ENCODE data around the gene TBX18.

Gene TBX18

GRCh38 chr6:84743616-84744015 lies 20.8 kb downstream of the TBX18 start:
- DNase-seq (ENCODE audit: low read depth): no peak

- no peak for DNase-seq (ENCODE audit: low read depth)
These were observed 24.0 kb downstream of the TBX18 start for GRCh38 chr6:84740385-84740784.

- DNase-seq (ENCODE audit: low read depth): no peak
These were observed 24.6 kb downstream of the TBX18 start for GRCh38 chr6:84739866-84740208.

- no peak for DNase-seq (ENCODE audit: low read depth)
These were observed 25.2 kb downstream of the TBX18 start for GRCh38 chr6:84738996-84739865.

- DNase-seq (ENCODE audit: low read depth): no peak
These were observed 30.5 kb downstream of the TBX18 start for GRCh38 chr6:84733889-84734288.

GRCh38 chr6:84731901-84732300 lies 32.5 kb downstream of the TBX18 start:
- DNase-seq (ENCODE audit: low read depth): no peak

GRCh38 chr6:84731401-84731800 lies 33.0 kb downstream of the TBX18 start:
- DNase-seq (ENCODE audit: low read depth): no peak

GRCh38 chr6:84728602-84729001 lies 35.8 kb downstream of the TBX18 start:
- DNase-seq (ENCODE audit: low read depth): no peak

- DNase-seq (ENCODE audit: low read depth): no peak
These were observed 45.2 kb downstream of the TBX18 start for GRCh38 chr6:84719152-84719551.

GRCh38 chr6:84718038-84718955 lies 46.1 kb downstream of the TBX18 start:
- no peak for DNase-seq (ENCODE audit: low read depth)

- DNase-seq (ENCODE audit: low read depth): no peak
These were observed 55.3 kb downstream of the TBX18 start for GRCh38 chr6:84709121-84709520.

GRCh38 chr6:84707171-84707570 lies 57.2 kb downstream of the TBX18 start:
- DNase-seq (ENCODE audit: low read depth): no peak

- no peak for DNase-seq (ENCODE audit: low read depth)
These were observed 68.2 kb downstream of the TBX18 start for GRCh38 chr6:84696166-84696565.

- no peak for DNase-seq (ENCODE audit: low read depth)
These were observed 72.3 kb downstream of the TBX18 start for GRCh38 chr6:84691978-84692623.

GRCh38 chr6:84688141-84688873 lies 76.1 kb downstream of the TBX18 start:
- DNase-seq (ENCODE audit: low read depth): no peak

GRCh38 chr6:84687431-84687830 lies 77.0 kb downstream of the TBX18 start:
- DNase-seq (ENCODE audit: low read depth): no peak

GRCh38 chr6:84685983-84686584 lies 78.3 kb downstream of the TBX18 start:
- no peak for DNase-seq (ENCODE audit: low read depth)

GRCh38 chr6:84681693-84682326 lies 82.6 kb downstream of the TBX18 start:
- DNase-seq (ENCODE audit: low read depth): no peak

GRCh38 chr6:84675651-84676050 lies 88.7 kb downstream of the TBX18 start:
- DNase-seq (ENCODE audit: low read depth): no peak

GRCh38 chr6:84674395-84674794 lies 90.0 kb downstream of the TBX18 start:
- DNase-seq (ENCODE audit: low read depth): no peak

GRCh38 chr6:84671183-84671582 lies 93.2 kb downstream of the TBX18 start:
- no peak for DNase-seq (ENCODE audit: low read depth)
